ENCODE results near the gene GRIK5. TPM values are rescaled to one million over a fixed set of nuclear protein-coding genes. Genes with fewer than 3 reads are reported as not detected.
"Not testable (repeated sequence)": the region's sequence is repeated elsewhere in the genome, so short reads cannot be mapped to it uniquely, and the experiment has no call there.

The GRIK5 gene
- total and polyA plus RNA-seq, 4 donors = 0.09 to 0.42 (median 0.17) TPM; not detected in 1

- TF ChIP-seq MAX (IDR thresholded peaks at IDR 0.05) (no peak), HNF4A (conservative IDR thresholded peaks at IDR 0.05) (no peak), FOXA1 (IDR thresholded peaks at IDR 0.05) (no peak)
Measured at GRCh38 chr19:42105368-42105767, 35.4 kb upstream of the GRIK5 start (continued).

GRCh38 chr19:42102877-42103276, 32.9 kb upstream of the GRIK5 start:
- Histone ChIP-seq H3K36me3 (ENCODE audit: control insufficient read depth in 4 of 4, insufficient read depth in 3 of 4, low read depth in 1 of 4, low read length in 3 of 4) (peaks cover 0 to 1% (median 0%) of the 10 kb centered on the region in 4 donors), H3K9ac (ENCODE audit: low read depth in 1 of 2, low read length in 2 of 2) (no peak overlapping the region)

GRCh38 chr19:42100241-42100640, 30.2 kb upstream of the GRIK5 start:
- DNase-seq (ENCODE audit: low spot score); H3K9ac ChIP-seq (ENCODE audit: low read depth in 1 of 2, low read length in 2 of 2); H3K4me1 ChIP-seq (ENCODE audit: control insufficient read depth in 4 of 4, insufficient read depth in 4 of 4, low read length in 3 of 4); H3K27ac ChIP-seq (ENCODE audit: low read depth in 1 of 2, low read length in 2 of 2); H3K9me3 ChIP-seq (ENCODE audit: control insufficient read depth in 4 of 4, low read length in 3 of 4); H3K27me3 ChIP-seq (ENCODE audit: control insufficient read depth in 4 of 4, insufficient read depth in 4 of 4, low read length in 3 of 4); H3K4me3 ChIP-seq (ENCODE audit: low read depth in 1 of 3, low read length in 3 of 3); H3K36me3 ChIP-seq (ENCODE audit: control insufficient read depth in 4 of 4, insufficient read depth in 3 of 4, low read depth in 1 of 4, low read length in 3 of 4): not testable (repeated sequence)
- WGBS = 95% methylated on average over 10 of the region's 10 CpGs

More at GRCh38 chr19:42102877-42103276, 32.9 kb upstream of the GRIK5 start:
- 92% methylated on average over 2 of the region's 2 CpGs for whole genome bisulfite sequencing
- Histone ChIP-seq H3K4me1 (ENCODE audit: control insufficient read depth in 4 of 4, insufficient read depth in 4 of 4, low read length in 3 of 4) (no peaks in the 10 kb centered on the region), H3K27me3 (ENCODE audit: control insufficient read depth in 4 of 4, insufficient read depth in 4 of 4, low read length in 3 of 4) (peaks cover 0 to 3% (median 0%) of the 10 kb centered on the region in 4 donors), H3K4me3 (ENCODE audit: low read depth in 1 of 3, low read length in 3 of 3) (no peak overlapping the region), H3K9me3 (ENCODE audit: control insufficient read depth in 4 of 4, low read length in 3 of 4) (no peaks in the 10 kb centered on the region), H3K27ac (ENCODE audit: low read depth in 1 of 2, low read length in 2 of 2) (no peak overlapping the region)
- no peak for TF ChIP-seq GABPA (IDR thresholded peaks at IDR 0.05 in 1 of 2, conservative IDR thresholded peaks at IDR 0.05 in 1 of 2)
- no peak for TF ChIP-seq REST (IDR thresholded peaks at IDR 0.05)
- no peak for TF ChIP-seq NR2F2 (IDR thresholded peaks at IDR 0.05)
- TF ChIP-seq ATF3 (IDR thresholded peaks at IDR 0.05) = no peak
- TF ChIP-seq MAX (IDR thresholded peaks at IDR 0.05) = no peak
- TF ChIP-seq RXRA (IDR thresholded peaks at IDR 0.05) = no peak
- TF ChIP-seq FOXA2 (IDR thresholded peaks at IDR 0.05) = no peak
- no peak for DNase-seq (ENCODE audit: low spot score)

GRCh38 chr19:42099336-42099925, 29.4 kb upstream of the GRIK5 start:
- Histone ChIP-seq H3K4me3 (ENCODE audit: low read depth in 1 of 3, low read length in 3 of 3) (no peak overlapping the region), H3K9me3 (ENCODE audit: control insufficient read depth in 4 of 4, low read length in 3 of 4) (no peaks in the 10 kb centered on the region), H3K4me1 (ENCODE audit: control insufficient read depth in 4 of 4, insufficient read depth in 4 of 4, low read length in 3 of 4) (no peaks in the 10 kb centered on the region), H3K9ac (ENCODE audit: low read depth in 1 of 2, low read length in 2 of 2) (no peak overlapping the region), H3K36me3 (ENCODE audit: control insufficient read depth in 4 of 4, insufficient read depth in 3 of 4, low read depth in 1 of 4, low read length in 3 of 4) (peaks cover 0 to 1% (median 0%) of the 10 kb centered on the region in 4 donors), H3K27ac (ENCODE audit: low read depth in 1 of 2, low read length in 2 of 2) (no peak overlapping the region), H3K27me3 (ENCODE audit: control insufficient read depth in 4 of 4, insufficient read depth in 4 of 4, low read length in 3 of 4) (peaks cover 0 to 3% (median 0%) of the 10 kb centered on the region in 4 donors)
- no peak for DNase-seq (ENCODE audit: low spot score)
- WGBS = 76% methylated on average over 6 of the region's 6 CpGs
- TF ChIP-seq YY1 (IDR thresholded peaks at IDR 0.05) (no peak), ZBTB33 (IDR thresholded peaks at IDR 0.05) (no peak), TAF1 (conservative IDR thresholded peaks at IDR 0.05) (no peak), FOXA1 (IDR thresholded peaks at IDR 0.05) (no peak)

Data from liver (tissue), 9 donors.